ENCODE results near the gene CLDN9. TPM values are rescaled to one million over a fixed set of nuclear protein-coding genes. Genes with fewer than 3 reads are reported as not detected.
"Not testable (repeated sequence)": the region's sequence is repeated elsewhere in the genome, so short reads cannot be mapped to it uniquely, and the experiment has no call there.

CLDN9 gene
- total RNA-seq, 1 experiment from 2014 or later: 0.07 TPM

DNA sequence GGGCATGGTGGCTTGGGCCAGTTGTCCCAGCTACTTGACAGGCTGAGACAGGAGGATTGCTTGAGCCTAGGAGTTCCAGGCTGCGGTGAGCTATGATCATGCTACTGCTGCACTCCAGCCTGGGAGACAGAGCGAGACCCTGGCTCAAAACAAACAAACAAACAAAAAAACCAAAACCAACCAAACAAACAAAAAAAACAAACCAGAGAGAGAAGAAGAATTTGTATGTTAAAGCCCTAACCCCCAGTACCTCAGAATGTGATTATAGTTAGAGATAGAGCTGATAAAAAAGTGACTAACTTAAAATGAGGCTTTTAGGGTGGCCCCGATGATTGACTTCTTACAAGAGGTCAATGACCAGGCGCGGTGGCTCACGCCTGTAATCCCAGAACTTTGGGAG lies 32.0 kb downstream of the CLDN9 start:
- DNase-seq (ENCODE audit: low read depth): no peak
- in situ Hi-C loops (cut with HindIII; ENCODE audit: low pct_unique_long_range_greater_than_20kb, low sequenced_read_pairs): no loop called here

DNA sequence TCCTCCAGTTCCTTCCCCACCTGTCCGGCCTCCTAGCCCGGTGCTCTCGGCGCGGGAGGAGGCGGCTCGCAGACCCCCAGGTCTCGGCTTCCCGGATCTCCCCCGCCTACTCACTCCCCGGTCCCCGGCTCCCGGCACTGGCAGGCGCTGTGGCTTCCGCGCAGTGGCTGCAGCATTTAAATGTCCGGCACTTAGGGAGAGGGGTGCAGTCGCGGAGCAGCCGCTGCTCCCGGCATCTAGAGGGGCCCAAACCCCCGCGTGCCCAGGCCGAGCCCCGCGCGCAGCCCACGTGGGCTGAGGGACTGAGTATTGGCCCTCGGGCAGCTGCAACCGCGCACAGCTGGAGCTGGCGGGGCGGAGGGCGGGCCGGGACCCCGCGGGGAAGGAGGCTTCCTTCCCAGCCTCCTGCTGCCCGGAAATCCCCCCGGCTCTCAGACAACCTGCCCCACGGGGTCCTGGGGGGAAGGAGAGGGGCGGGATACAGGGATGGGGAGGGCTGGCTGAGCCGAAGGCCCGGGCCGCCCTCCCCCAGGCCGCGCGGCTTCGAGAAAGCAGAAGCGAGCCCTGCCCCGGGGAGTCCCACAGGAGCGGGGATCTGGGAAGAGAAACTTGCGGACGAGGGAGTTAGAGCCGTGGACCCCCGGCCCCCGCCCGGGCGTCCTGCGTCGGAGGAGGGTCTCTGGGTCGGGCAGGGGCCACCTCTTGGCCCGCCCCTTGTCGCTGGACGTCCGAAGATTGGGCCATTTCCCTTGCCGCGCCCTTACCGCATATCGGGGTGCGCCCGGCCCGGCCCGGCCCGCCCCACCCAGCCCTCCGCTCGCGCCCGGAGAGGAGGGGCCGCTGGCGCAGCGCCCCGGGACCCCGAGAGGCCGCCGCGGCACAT lies 33.3 kb downstream of the CLDN9 start, which contains the start of gene MMP25:
MMP25 (plus strand) TSS at position 804 of the 883 bp plus-strand sequence. CDS start 357 bp downstream, outside the sequence.
- in situ Hi-C loops (cut with HindIII; ENCODE audit: low pct_unique_long_range_greater_than_20kb, low sequenced_read_pairs): no loop called here
- DNase-seq (ENCODE audit: low read depth): no peak

DNA sequence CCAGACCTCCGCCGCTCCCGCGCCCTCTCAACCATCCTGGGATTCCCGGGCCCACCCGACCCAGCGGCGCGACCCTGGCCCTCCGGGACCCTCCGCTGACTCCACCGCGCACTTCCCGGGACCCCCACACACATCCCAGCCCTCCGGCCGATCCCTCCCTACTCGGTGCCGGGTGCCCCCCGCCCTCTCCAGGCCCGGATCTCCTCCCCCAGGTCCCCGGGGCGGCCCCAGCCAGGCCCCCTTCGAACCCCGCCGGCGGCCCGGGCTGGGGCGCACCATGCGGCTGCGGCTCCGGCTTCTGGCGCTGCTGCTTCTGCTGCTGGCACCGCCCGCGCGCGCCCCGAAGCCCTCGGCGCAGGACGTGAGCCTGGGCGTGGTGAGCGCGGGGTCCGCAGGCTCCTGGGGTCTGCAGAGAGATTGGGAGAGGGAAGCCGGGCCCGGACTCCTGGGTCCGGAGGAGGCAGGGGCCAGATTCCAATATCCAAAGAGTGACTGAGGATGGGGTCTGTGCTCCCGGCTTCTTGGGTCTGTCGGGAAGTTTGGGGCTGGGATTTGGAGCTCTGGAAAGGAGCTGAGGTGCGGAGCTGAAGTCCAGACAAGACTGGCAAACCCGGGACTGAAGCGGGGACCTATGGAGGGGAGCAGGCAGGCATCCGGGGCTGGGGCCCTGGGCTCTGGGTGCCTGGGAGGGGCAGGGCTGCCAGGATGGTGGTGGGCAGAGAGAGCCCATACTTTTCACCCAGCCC lies 34.1 kb downstream of the CLDN9 start:
- no peak for DNase-seq (ENCODE audit: low read depth)
- in situ Hi-C loops (cut with HindIII; ENCODE audit: low pct_unique_long_range_greater_than_20kb, low sequenced_read_pairs): no loop called here

DNA sequence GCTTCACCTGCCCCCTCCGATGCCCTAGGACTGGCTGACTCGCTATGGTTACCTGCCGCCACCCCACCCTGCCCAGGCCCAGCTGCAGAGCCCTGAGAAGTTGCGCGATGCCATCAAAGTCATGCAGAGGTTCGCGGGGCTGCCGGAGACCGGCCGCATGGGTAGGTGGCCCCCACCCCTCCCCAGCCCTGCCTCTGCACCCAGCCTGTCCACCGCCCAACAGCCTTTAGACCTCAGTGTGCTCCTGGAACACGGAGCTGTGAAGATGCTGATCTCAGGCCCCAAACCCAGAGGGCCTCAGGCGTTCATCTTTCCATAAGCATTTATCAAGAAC lies 34.6 kb downstream of the CLDN9 start:
- in situ Hi-C loops (cut with HindIII; ENCODE audit: low pct_unique_long_range_greater_than_20kb, low sequenced_read_pairs): no loop called here

DNA sequence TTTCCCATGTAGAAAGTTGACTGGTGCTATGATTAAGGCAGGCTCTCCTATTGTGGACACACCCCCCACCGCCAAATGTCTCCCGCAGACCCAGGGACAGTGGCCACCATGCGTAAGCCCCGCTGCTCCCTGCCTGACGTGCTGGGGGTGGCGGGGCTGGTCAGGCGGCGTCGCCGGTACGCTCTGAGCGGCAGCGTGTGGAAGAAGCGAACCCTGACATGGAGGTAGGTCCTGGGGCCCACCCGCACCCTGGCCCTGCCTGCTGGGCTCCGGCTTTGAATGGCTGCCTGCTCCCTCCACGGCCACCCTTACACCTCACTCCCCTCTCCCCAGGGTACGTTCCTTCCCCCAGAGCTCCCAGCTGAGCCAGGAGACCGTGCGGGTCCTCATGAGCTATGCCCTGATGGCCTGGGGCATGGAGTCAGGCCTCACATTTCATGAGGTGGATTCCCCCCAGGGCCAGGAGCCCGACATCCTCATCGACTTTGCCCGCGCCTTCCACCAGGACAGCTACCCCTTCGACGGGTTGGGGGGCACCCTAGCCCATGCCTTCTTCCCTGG lies 37.3 kb downstream of the CLDN9 start:
- no peak for DNase-seq (ENCODE audit: low read depth)
- in situ Hi-C loops (cut with HindIII; ENCODE audit: low pct_unique_long_range_greater_than_20kb, low sequenced_read_pairs): no loop called here

More for the DNA sequence above, 34.6 kb downstream of the CLDN9 start:
- no peak for DNase-seq (ENCODE audit: low read depth)

DNA sequence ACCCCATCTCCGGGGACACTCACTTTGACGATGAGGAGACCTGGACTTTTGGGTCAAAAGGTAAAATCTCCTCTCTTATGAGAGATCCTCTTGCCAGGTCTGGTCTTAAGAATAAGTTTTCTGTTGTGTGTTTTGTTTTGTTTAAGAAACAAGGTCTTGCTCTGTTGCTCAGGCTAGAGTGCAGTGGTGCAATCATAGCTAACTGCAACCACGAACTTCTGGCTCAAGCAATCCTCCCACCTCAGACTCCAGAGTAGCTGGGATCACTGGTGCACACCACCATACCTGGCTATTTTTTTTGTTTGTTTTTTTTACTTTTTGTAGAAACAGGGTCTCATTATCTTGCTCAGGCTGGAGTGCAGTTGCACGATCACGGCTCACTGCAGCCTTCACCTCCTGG lies 37.8 kb downstream of the CLDN9 start:
- DNase-seq (ENCODE audit: low read depth): no peak
- in situ Hi-C loops (cut with HindIII; ENCODE audit: low pct_unique_long_range_greater_than_20kb, low sequenced_read_pairs): no loop called here

DNA sequence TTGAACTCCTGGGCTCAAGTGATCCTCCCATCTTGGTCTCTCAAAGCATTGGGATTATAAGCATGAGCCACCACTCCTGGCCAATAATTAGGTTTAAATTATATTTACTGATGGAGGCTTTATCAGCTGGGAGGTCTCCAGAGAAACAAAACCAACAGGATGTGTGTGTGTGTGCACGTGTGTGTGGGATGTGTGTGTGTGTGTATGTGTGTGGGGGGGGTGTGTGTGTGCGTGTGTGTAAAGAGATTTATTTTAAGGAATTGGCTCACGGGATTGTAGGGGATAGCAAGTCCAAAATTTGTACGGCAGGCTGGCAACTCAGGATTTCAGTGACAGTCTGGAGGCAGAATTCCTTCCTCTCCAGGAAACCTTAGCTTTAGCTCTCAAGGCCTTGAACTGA lies 38.3 kb downstream of the CLDN9 start:
- in situ Hi-C loops (cut with HindIII; ENCODE audit: low pct_unique_long_range_greater_than_20kb, low sequenced_read_pairs): no loop called here
- no peak for DNase-seq (ENCODE audit: low read depth)

DNA sequence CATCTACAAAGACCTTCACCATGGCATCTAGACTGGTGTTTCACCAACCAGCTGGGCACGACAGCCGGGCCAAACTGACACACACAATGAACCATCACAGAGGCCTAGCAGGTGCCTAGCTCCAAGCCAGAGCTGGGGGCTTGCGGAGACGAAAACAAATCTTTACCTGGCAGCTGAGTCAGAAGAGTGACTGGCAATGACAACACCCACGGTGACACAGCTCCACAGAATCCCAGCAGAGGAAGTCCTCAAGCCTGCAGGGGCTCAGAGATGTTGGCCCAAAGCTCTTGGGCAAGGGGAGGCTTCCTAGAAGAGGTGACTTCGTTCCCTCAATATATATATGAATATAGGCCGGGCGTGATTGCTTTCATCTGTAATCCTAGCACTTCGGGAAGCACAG lies 38.8 kb downstream of the CLDN9 start:
- DNase-seq (ENCODE audit: low read depth): no peak
- in situ Hi-C loops (cut with HindIII; ENCODE audit: low pct_unique_long_range_greater_than_20kb, low sequenced_read_pairs): no loop called here

DNA sequence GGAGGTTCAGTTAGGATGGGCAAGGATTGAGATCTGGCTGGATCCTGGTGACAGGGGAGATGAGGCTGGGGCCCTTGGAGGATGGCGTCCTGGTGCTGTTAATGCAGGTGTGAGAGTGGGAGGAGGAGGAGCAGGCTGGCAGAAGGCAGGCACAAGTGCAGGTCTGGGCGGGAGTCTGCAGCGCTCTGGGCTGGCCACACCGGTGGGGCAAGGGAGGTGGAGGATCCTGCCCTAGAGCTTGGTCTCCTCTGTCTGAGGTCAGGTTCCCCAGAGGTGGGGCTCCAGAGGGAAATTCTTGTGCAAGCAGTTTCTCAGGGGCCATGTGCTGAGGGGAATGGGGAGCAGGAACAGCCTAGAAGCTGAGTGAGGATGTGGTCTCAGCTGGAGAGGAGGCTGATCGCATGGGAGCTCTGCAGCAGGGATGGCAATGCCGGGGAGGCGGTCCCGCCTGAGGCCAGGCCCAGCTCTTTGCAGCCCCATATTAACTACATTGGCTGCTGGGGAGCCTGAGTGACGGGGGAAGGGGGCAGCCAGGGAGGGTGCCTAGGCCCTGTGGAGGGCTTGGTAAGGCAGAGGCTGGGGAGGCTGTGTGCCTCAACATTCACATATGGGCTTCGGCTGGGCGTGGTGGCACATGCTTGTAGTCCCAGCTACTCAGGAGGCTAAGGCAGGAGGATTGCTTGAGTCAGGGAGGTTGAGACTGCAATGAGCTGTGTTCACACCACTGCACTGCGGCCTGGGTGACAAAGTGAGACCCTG lies 40.0 kb downstream of the CLDN9 start:
- in situ Hi-C loops (cut with HindIII; ENCODE audit: low pct_unique_long_range_greater_than_20kb, low sequenced_read_pairs); DNase-seq (ENCODE audit: low read depth): not testable (repeated sequence)

DNA sequence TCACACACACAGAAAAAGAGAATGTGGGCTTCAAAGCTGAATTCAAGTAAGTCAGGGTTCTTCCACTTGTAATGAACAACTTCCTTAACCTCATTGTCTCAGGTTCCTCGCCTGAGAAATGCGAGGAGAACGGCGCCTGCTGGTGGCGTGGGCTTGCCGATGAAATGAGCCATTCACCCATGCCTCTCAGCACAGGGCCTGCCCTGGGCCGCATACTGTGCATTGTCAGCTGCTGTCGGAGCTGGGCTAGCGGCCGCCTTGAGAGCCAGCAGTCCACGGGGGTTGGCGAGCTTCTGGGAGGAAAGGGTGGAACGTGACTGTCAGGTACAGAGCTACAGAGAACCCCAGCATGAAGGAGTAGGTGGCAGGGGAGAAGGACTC lies 40.6 kb downstream of the CLDN9 start:
- DNase-seq (ENCODE audit: low read depth); in situ Hi-C loops (cut with HindIII; ENCODE audit: low pct_unique_long_range_greater_than_20kb, low sequenced_read_pairs): not testable (repeated sequence)

DNA sequence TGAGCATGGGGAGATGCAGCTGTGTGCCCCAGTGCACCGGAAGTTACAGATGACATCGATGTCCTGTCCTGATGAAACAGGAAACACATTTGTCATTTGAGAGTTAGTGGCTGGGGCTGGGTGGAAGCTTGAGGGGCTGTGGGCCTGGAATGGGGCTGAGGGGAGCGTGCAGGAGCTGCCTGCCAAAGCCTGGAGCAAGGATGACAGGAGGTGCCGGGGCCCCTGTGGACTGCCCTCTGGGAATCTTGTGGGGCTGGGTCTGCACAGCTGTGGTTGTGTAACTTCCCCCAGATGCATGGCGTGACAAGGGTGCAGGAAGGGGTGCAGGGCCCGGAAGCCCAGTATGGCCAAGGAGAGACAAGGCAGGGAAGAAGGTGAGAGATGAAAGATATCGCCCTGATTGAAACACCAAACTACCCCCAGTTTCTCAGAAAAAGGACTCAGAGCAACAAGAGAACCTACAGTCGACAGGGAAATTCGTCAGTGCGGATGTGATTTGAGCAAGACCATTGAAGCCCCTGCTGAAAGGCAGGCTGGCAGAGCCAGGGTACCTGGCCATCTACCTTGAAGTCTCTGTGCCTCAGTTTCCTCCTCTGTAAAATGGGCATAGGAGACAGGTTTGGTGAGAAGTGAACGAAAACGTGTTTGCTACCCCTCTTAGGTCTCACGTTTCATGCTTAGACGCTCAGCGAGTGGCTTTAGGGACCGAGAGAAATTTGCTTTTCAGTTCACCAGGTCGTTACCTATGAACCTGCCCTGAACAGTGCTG lies 42.4 kb downstream of the CLDN9 start:
- no peak for DNase-seq (ENCODE audit: low read depth)
- in situ Hi-C loops (cut with HindIII; ENCODE audit: low pct_unique_long_range_greater_than_20kb, low sequenced_read_pairs): no loop called here

DNA sequence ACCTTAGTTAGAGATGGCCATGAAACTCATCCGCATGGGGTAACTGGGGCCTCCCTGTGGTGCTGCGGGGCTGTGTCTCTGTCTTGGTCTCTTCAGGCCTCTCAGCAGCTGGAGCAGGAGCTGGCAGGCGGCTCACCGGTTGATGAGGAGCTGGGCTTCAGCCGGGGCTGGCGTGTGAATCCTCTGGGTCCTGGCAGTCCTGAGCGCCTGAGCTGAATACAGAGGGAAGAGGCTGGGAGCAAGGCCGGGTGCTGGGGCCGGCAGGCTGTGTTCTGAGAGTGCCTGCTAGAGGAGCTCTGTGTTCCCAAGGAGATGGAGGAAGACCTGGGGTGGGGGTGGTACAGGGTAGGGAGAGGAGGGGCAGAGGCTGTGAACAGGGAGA lies 43.0 kb downstream of the CLDN9 start:
- DNase-seq (ENCODE audit: low read depth); in situ Hi-C loops (cut with HindIII; ENCODE audit: low pct_unique_long_range_greater_than_20kb, low sequenced_read_pairs): not testable (repeated sequence)

DNA sequence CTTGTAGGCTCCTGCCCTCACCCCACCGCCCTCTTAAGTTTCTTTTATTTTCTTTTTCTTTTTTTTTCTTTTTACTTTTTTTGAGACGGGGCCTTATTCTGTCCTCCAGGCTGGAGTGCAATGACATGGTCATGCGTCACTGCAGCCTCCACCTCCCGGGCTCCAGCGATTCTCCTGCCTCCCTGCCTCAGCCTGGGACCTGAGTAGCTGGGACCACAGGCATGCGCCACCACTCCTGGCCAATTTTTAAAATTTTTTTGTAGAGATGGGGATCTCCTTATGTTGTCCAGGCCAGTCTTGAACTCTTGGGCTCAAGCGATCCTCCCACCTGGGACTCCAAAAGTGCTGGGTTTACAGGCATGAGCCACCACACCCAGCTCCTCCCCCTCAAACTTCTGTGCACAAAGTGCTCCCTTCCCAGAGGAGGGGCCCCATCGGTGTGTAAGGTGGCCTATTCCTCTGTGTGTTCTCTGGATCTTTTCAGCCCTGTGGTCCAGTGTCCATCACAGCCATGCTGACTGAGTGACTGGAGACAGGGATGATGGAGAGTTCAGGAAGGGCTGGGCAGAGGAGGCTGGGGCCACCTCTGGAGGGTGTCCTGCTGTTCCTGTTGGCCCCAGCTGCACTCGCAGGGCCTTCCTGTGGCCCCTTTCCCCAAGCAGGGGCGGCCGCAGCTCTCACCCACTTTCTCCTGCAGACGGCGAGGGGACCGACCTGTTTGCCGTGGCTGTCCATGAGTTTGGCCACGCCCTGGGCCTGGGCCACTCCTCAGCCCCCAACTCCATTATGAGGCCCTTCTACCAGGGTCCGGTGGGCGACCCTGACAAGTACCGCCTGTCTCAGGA lies 43.8 kb downstream of the CLDN9 start:
- in situ Hi-C loops (cut with HindIII; ENCODE audit: low pct_unique_long_range_greater_than_20kb, low sequenced_read_pairs): no loop called here
- no peak for DNase-seq (ENCODE audit: low read depth)

DNA sequence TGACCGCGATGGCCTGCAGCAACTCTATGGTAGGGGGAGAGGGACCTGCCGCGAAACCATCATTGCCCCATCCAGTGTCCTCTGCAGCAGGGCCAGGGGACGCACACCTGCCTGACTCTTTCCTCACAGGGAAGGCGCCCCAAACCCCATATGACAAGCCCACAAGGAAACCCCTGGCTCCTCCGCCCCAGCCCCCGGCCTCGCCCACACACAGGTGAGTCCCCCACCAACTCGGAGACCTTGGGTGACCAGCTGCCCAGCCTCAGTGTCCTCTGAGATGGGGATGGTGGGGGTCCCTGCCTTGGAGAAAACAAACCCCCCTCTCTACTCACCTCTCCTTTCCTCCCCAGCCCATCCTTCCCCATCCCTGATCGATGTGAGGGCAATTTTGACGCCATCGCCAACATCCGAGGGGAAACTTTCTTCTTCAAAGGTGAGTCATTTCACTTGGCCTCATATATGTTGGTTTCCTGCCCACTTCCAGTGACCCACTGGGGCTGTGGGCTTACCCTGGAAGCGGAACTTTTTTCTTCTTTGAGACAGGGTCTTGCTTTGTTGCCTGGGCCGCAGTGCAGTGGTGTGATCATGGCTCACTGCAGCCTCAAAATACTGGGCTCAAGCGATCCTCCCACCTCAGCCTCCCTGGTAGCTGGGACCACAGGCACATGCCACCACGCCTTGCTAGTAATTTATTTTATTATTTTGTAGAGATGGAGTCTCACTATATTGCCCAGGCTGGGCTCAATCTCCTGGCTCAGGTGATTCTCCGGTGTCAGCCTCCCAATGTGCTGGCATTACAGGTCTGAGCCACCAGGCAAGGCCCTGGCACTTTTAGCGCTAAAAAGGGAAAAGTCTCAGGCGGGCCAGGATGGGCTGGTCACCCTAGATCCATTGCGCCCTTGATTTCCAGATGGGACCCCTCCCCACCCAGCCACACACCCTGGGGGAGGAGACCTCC lies 44.7 kb downstream of the CLDN9 start:
- DNase-seq (ENCODE audit: low read depth): no peak
- in situ Hi-C loops (cut with HindIII; ENCODE audit: low pct_unique_long_range_greater_than_20kb, low sequenced_read_pairs): no loop called here

DNA sequence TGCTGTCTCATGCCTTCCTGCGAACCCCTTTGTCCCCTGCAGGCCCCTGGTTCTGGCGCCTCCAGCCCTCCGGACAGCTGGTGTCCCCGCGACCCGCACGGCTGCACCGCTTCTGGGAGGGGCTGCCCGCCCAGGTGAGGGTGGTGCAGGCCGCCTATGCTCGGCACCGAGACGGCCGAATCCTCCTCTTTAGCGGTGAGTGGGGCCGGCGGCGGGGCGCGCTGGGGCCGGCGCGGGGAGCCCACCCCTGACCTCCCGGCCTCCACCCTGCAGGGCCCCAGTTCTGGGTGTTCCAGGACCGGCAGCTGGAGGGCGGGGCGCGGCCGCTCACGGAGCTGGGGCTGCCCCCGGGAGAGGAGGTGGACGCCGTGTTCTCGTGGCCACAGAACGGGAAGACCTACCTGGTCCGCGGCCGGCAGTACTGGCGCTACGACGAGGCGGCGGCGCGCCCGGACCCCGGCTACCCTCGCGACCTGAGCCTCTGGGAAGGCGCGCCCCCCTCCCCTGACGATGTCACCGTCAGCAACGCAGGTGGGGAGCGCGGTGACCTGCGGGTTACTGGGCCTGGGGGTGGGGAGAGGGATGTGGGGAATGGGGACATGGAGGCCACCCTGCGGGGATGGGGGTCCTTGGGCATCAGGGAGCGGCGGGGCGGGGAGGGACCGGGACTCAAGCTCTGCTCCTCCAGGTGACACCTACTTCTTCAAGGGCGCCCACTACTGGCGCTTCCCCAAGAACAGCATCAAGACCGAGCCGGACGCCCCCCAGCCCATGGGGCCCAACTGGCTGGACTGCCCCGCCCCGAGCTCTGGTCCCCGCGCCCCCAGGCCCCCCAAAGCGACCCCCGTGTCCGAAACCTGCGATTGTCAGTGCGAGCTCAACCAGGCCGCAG lies 45.7 kb downstream of the CLDN9 start:
- in situ Hi-C loops (cut with HindIII; ENCODE audit: low pct_unique_long_range_greater_than_20kb, low sequenced_read_pairs): no loop called here
- DNase-seq (ENCODE audit: low read depth): no peak

All from Caki2 (cell line).